NCI-H1105 treated with DMSO at 0.1 percent for 48 hours (cell line): ENCODE measurements around the gene CD79A.

Experiments
- DNase-seq: peaks from one replicate; lab custom pipeline; 2025; lab: John Stamatoyannopoulos, UW

Gene CD79A

GRCh38 chr19:41919948-41920712 lies 43.1 kb downstream of the CD79A start:
- no peak for DNase-seq

DNA sequence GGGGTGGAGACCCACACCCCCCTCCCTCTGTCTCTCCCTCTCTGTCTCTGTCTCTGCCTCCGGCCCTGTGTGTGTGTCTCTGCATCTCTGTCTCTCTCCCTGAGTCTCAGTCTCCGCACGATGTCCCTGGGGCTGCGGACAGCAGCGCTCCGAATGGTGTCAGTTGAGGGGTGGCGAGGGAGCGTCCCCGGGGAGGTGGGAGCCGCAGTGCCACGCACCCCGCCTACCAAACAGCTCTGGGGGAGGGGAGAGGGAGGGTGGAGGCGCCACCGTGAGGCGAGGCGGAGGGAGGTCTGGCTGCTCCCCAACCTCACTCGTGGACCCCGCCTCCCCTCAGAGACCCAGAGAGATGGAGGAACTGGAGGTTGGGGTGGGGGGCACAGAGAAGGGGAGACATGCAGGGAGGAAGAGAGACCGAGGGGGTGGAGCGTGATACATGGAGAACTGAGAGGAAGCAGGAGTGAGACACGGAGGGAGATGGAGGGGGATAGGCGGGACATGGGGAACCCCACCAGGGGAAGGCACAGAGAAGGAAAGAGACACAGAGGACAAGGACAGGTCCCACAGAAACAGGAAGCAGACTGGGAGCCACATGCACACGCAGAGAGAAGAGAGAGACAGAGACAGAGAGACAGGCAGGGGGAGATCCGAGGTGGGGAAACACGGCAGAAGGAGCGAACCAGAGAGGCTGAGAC lies 44.0 kb downstream of the CD79A start:
- no peak for DNase-seq

- DNase-seq, result no peak
Observed at GRCh38 chr19:41921577-41922576, 44.8 kb downstream of the CD79A start.

DNA sequence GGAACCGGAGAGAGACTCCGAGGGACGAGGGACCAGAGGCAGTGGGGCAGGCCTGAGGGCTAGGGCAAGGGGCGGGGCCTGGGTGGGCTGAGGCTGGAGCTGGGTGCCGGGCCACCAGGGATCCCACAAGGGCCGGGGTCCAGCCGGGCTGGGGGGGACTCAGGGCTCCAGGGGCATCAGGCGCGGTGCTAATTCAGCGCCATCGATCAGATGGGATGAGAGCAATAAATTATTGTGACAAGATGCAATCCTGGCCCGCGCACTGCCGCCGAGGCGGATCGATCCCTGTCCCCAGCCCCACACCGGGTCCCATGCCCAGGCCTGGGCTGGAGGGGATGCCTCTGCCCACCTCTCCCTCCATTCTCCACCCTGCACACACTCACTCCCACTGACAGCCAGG lies 45.5 kb downstream of the CD79A start:
- DNase-seq, result no peak

DNA sequence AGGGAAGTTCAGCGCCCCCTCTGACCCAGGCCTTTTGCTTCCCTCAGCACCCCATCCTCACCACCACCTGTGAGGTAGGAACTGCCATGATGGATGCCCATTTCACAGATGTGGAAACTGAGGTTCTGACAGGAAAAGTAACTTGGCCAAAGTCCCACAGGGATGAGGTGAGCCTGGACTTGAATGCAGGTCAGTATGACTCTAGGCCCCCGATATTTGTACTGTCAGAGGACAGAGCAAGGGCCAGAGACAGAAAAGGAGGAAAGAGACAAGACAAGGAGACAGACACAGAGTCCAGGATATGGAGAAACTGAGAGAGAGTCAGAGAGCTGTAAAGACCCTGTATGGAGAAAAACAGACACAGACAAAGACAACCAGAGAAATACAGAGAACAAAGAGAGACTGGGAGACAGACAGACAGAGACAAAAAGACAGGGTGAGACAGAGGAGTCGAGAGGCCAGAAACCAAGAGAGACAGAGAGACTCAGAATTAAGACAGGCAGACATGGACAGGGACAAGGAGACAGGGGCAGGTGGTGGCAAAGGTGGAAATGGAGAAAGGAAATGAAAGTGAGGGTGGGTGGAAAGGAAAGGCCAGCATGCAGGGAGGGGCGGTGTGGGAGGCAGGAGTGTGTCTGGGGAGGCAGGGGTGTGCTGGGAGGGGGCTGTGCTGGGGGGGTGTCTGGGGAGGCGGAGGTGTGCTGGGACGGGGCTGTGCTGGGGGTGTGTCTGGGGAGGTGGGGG lies 46.1 kb downstream of the CD79A start:
- no peak for DNase-seq

DNA sequence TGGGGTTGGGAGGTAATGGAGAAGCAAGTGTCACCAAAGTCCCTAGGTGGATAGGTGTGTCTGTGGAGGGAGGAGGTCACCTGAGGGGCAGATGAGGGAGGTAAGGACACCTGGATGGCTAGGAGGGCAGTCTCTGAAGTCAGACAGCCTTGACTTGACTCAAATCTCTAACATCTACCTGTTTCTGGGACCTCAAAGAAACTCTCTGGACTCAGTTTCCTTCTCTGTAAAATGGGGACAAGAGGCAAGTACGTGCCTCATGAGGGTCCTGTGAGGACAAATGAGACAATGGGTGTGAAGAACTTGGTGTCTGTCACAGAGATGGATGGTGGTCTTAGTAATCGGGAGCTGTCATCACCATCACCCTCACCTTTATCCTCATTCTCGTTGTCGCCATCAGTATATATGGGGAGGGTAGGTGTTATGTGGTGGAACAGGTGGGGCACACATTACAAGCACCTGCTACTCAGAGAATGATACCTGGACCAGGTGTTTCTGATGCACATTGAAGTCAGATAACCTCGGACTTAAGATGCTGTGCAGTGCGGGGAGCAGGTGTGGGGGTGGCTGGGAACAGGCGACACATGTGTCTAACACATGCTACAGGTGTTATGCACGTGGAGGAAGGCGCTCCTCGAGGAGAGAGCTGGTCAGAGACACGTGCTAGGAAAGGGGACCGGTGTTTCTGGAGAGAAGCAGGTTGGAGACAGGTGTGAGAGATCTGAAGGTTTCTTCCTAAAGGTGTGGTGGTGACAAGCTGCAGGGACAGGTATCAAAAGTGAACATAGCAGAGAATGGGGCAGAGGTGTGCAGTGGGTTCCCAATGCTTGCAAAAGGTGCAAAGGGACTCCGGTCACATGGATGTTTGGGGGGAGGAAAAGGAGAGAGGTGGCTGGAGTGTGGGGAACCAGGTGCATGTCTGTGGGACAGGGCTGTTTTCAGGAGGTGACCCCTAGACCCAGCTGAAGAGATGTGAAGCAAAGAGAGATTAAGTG lies 47.4 kb downstream of the CD79A start:
- DNase-seq, result no peak

DNA sequence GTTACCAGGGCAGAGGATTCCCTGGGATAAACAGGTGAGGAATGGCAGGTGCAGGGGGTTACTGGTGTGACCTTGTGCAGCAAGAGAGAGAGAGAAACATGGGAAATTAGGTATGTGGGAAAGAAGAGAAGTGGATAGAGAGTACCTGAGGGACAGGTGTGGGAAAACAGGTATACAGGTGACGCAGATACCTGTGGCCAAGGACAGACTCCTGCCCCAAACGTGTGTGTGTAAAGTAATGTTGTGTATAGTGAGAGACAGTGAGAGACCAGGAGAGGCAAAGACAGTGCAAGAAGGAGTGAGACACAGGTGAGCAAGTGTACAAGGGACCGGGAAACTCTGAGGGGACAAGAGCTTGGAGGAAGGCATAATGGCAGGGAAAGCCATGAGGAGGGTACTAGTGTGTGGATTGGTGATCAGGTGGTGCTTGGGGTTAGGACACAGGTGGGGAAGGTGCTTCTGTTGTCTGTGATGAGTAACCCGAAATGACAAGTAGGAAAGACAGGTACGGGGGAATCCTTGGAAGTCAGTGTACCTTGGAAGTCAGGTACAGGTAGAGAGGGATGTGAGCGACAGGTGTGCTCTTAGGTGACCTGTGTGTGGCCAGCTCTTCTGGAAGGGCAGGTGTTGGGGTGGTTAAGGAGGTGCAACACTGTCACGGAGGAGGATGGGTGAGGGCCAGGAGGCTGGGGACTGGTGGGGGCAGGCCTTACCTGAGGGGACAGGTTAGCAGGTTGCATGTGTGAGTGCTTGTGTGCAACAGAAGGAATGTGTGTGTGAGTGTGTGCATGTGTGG lies 48.3 kb downstream of the CD79A start:
- DNase-seq, result no peak

DNA sequence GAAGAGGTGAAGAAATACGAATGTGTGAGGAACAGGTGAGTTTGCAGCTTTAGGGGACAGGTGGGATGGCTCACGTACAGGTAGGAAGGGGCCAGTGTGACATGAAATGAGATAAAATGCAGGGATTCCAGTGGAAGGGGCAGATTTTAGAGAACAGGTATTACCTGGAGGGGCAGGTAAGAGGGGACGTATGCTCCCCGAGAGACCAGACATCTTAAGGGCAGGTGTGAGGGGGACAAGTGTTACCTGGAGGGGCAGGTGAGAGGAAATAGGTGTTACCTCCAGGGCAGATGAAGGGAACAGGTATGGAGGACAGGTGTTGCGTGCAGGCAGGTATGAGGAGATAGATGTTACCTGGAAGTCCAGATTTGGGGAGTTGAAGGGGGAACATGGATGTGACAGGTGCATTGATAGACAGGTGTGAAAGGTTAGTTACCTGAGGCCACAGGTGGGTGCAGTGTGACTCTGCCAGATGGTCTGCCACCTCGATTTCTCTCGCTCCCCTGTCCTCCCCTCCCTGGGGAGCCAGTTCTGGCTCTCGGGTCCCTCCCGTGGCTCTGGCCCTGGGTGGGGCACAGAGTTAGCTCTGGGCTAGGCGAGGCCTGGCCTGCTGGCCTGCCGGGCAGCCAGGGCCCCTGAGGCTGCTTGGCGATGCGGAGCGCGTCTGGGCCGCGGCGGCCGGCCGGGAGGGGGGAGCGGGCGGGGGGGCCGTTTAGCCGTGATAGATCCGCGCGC lies 49.1 kb downstream of the CD79A start:
- DNase-seq, result no peak

GRCh38 chr19:41926763-41927496 lies 49.9 kb downstream of the CD79A start:
- DNase-seq, result no peak

DNA sequence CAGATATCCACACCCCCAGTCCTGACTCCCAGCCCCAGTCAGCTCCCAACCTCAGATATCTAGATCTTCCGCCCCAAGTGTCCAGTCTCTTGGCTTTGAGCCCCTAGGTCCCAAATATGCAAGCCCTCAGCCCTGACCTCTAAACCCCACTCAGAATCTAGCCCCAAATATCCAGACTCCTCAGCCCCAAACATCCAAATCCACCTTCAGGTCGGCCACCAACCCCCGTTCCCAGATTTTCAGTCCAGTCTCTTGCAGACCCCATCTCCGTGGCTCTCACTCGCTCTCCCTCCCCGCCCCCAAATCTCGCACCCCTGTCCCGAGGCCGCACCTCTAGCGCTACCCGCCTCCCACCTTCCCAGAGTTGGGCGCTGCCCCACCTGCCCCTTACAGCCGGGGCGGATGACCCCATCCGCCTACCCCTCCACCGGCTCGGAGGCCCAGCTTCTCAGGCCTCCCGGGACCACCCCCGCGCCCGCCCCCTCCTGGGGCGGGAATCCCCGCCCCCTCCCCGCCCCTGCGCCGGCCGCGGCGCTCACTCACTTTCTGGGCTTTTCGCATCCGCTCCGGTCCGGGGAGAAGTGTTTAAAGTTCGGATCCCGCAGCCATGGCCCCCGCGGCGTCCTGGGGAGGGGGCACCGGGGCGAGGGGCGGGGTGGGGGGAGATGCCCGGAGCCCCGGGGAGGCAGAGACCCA lies 50.6 kb downstream of the CD79A start:
- DNase-seq, result no peak

DNA sequence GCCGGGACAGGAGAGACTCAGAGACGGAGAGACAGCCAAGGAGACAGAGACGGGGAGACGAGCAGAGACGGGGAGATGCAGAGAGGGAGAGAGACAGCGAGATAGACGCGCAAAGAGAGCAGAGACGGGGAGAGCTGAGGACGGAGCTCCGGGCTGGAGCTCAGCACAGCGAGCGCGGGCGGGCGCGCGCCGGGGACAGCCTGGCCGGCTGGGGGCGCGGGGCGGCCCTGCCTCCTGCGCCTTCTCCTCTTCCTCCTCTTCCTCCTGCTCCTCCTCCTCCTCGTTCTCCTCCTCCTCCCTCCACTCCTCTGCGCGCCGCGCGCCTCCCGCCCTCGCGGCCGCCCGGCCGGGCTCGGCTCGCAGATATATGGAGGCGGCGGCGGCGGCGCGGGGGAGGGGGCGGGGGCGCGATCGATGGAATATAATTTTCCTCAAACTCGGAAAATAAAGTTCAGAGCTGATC lies 51.2 kb downstream of the CD79A start, which contains the start of gene ERFL:
ERFL (minus strand) TSS at position 229 of the 463 bp plus-strand sequence. CDS start 15,530 bp downstream, outside the sequence.
- DNase-seq, result no peak

DNA sequence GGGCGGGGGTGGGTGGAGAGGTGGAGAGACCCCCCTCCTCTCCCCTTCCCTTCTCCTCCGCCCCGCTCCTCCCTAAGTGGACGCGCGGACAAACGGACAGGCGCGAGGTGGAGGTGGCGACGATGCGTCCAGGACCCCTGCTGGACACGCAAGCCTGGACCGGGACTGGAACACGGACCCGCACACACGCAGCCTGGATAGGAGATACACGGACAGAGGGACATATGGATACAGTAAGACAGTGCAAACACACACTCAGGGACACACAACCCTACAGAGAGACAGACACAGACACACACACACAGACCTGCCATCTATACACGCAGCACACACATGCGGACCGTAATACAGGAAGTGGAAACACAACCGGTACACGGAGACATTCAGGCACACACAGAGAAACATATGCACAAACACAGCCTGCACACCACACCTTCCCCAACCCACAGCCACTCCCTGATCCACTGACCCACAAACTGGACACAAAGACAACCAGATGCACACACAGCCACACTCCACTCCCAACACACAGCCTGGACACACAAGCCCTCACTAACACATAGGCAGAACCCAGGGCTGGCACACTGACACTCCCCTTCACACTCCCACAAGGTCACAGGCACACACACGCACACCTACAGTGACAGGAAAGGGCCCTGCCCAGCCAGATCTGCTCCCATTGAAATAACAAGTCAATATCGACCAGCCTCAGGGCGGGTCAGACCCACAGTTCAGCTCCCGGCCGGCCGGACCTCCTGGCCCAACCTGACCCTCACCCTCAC lies 51.9 kb downstream of the CD79A start:
- DNase-seq, result no peak

DNA sequence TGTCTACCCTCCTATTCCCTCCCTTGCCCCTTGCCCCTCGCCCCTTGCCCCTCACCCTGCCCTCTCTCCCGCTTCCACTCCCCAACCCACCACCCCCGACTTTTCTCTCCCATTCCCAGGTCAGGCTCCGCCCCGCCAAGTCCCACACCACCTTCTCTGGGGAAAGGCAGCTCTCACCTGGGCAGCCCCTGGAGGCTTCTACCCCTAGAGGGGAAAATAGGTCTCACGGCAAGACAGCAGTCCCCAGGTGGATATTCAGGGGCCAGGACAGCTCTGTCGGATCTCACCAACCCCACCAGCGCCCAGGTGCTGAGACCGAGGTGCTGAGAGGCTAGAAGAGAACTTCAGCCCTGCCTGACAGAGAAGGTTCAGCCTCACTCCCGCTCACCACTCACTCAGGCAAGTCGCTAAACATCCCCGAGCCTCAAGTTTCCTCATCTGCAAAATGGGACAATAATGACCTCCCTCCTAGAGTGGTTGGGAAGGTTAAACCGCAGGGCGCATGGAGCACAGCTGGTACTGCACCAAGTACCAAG lies 52.5 kb downstream of the CD79A start:
- no peak for DNase-seq

- no peak for DNase-seq
Observed at GRCh38 chr19:41930322-41930722, 53.2 kb downstream of the CD79A start.
